HEK293 (cell line): ENCODE measurements around the gene ABR.
A peak's percentile ranks its signal among the peaks of the same experiment; 100 is the strongest.

ENCODE experiments used
- CTCF ChIA-PET: fragments of 350-600 bp; formaldehyde crosslinking; extraction: SDS; loops from one replicate; lab custom pipeline; 2021; ENCODE audit warnings: antibody characterized with exemption; lab: Yijun Ruan, JAX
- POLR2A ChIA-PET: fragments of 300-600 bp; formaldehyde crosslinking; extraction: SDS; loops from one replicate; lab custom pipeline; 2020; ENCODE audit warnings: antibody characterized with exemption, inconsistent platforms; lab: Yijun Ruan, JAX
- H3K27ac ChIP-seq: fragments of 200-500 bp; sonication (Bioruptor generic); 2 replicates; pipeline ENCODE4 v1.5.1; 2014; ENCODE audit warnings: low read depth, low read length, control low read depth, inconsistent platforms; ENCODE audit errors: extremely low read depth
- H3K36me3 ChIP-seq, 2 experiments: fragments of 200-500 bp in 1 of 2; sonication (Bioruptor generic) in 1 of 2; 1 replicate in 1 of 2; 2 replicates in 1 of 2; pipeline ENCODE4 v1.5.1; 2014 to 2017; ENCODE audit warnings: inconsistent platforms in 2 of 2, low read length in 2 of 2; ENCODE audit not compliant: control insufficient read depth in 2 of 2, insufficient read depth in 1 of 2
- H3K4me1 ChIP-seq: fragments of 200-500 bp; sonication (Bioruptor generic); 2 replicates; pipeline ENCODE4 v1.5.1; 2014; ENCODE audit warnings: mild to moderate bottlenecking, low read length, inconsistent platforms; ENCODE audit not compliant: control insufficient read depth, insufficient read depth
- H3K4me3 ChIP-seq: 2 replicates; pipeline ENCODE4 v1.5.1; 2011; ENCODE audit warnings: low read depth, mild to moderate bottlenecking, control low read depth, low read length, moderate library complexity
- H3K9me3 ChIP-seq: fragments of 200-500 bp; sonication (Bioruptor generic); 2 replicates; pipeline ENCODE4 v1.5.1; 2014; ENCODE audit warnings: low read depth, low read length, inconsistent platforms; ENCODE audit not compliant: control insufficient read depth, insufficient read depth
- GLIS1 ChIP-seq: fragments of 450-650 bp; formaldehyde crosslinking; IDR thresholded peaks from 2 replicates; pipeline ENCODE4 v1.5.1; 2016; ENCODE audit warnings: missing biosample characterization, missing genetic modification characterization
- GLIS2 ChIP-seq: fragments of 450-650 bp; formaldehyde crosslinking; IDR thresholded peaks from 2 replicates; pipeline ENCODE4 v1.5.1; 2016; ENCODE audit warnings: missing biosample characterization, missing genetic modification characterization
- PBX3 ChIP-seq: sonication (generic); formaldehyde crosslinking; IDR thresholded peaks from 2 replicates; pipeline ENCODE4 v1.8.1; 2022; ENCODE audit warnings: mild to moderate bottlenecking, moderate library complexity, missing genetic modification reagents
- ZNF239 ChIP-seq: fragments of 450-650 bp; formaldehyde crosslinking; IDR thresholded peaks from 2 replicates; pipeline ENCODE4 v1.5.1; 2016; ENCODE audit warnings: missing biosample characterization, missing genetic modification characterization
- ZNF24 ChIP-seq: fragments of 450-650 bp; formaldehyde crosslinking; IDR thresholded peaks from 2 replicates; pipeline ENCODE4 v1.5.1; 2016; ENCODE audit warnings: missing biosample characterization, missing genetic modification characterization
- ZNF394 ChIP-seq: fragments of 450-650 bp; formaldehyde crosslinking; IDR thresholded peaks from 2 replicates; pipeline ENCODE4 v1.5.1; 2016; ENCODE audit warnings: missing biosample characterization, missing genetic modification characterization, mild to moderate bottlenecking, moderate library complexity, borderline replicate concordance
- ZNF707 ChIP-seq: fragments of 450-650 bp; formaldehyde crosslinking; IDR thresholded peaks from 2 replicates; pipeline ENCODE4 v1.5.1; 2016; ENCODE audit warnings: missing biosample characterization, missing genetic modification characterization
- ZSCAN18 ChIP-seq: fragments of 450-650 bp; formaldehyde crosslinking; IDR thresholded peaks from 2 replicates; pipeline ENCODE4 v1.5.1; 2016; ENCODE audit warnings: missing biosample characterization, missing genetic modification characterization
- TF ChIP-seq, protein P1 (sequence below): fragments of 450-650 bp; formaldehyde crosslinking; IDR thresholded peaks from 2 replicates; pipeline ENCODE4 v1.5.1; 2016; ENCODE audit warnings: missing biosample characterization, missing genetic modification characterization
- TF ChIP-seq, protein P2 (sequence below): fragments of 450-650 bp; formaldehyde crosslinking; IDR thresholded peaks from 2 replicates; pipeline ENCODE4 v1.5.1; 2017; ENCODE audit warnings: missing biosample characterization, missing genetic modification characterization
- TF ChIP-seq, protein P3 (sequence below): fragments of 450-650 bp; formaldehyde crosslinking; IDR thresholded peaks from 2 replicates; pipeline ENCODE4 v1.5.1; 2016; ENCODE audit warnings: missing biosample characterization, missing genetic modification characterization, low read depth

Gene ABR

GRCh38 chr17:1107777-1108477 lies 71.9 kb downstream of the ABR start (continued):
- TF ChIP-seq, protein P1, sequence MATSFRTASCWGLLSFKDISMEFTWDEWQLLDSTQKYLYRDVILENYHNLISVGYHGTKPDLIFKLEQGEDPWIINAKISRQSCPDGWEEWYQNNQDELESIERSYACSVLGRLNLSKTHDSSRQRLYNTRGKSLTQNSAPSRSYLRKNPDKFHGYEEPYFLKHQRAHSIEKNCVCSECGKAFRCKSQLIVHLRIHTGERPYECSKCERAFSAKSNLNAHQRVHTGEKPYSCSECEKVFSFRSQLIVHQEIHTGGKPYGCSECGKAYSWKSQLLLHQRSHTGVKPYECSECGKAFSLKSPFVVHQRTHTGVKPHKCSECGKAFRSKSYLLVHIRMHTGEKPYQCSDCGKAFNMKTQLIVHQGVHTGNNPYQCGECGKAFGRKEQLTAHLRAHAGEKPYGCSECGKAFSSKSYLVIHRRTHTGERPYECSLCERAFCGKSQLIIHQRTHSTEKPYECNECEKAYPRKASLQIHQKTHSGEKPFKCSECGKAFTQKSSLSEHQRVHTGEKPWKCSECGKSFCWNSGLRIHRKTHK (tag by site-specific recombination): no peak
- TF ChIP-seq, all 188 proteins: peak for 7

GRCh38 chr17:1107083-1107776 lies 72.6 kb downstream of the ABR start:
- H3K36me3 ChIP-seq: peaks cover 0 to 14% of the 10 kb centered on the region in 2 experiments; a peak in 1 of 3 replicates
- POLR2A ChIA-PET: no interaction called here
- H3K27ac ChIP-seq: 0 out of 2 replicates have a peak overlapping the region, but pooled peaks have one; percentile 16
- no peaks in the 10 kb centered on the region for H3K9me3 ChIP-seq
- H3K4me1 ChIP-seq: peaks cover 33% of the 10 kb centered on the region
- CTCF ChIA-PET: interaction anchor here (1.3 kb wide), 2 partner anchors 51 to 80 kb away, joined by 4 to 7 read pairs; no protein-coding TSS in a partner anchor
- H3K4me3 ChIP-seq: no peak overlapping the region
- no peak for TF ChIP-seq ZNF394 (tag by site-specific recombination)
- no peak for TF ChIP-seq ZNF24 (tag by site-specific recombination)
- TF ChIP-seq GLIS1: peak; percentile 89
- TF ChIP-seq ZSCAN18 (tag by site-specific recombination): no peak
- TF ChIP-seq, protein P2, sequence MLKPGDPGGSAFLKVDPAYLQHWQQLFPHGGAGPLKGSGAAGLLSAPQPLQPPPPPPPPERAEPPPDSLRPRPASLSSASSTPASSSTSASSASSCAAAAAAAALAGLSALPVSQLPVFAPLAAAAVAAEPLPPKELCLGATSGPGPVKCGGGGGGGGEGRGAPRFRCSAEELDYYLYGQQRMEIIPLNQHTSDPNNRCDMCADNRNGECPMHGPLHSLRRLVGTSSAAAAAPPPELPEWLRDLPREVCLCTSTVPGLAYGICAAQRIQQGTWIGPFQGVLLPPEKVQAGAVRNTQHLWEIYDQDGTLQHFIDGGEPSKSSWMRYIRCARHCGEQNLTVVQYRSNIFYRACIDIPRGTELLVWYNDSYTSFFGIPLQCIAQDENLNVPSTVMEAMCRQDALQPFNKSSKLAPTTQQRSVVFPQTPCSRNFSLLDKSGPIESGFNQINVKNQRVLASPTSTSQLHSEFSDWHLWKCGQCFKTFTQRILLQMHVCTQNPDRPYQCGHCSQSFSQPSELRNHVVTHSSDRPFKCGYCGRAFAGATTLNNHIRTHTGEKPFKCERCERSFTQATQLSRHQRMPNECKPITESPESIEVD (tag by site-specific recombination): no peak
- TF ChIP-seq, protein P3, sequence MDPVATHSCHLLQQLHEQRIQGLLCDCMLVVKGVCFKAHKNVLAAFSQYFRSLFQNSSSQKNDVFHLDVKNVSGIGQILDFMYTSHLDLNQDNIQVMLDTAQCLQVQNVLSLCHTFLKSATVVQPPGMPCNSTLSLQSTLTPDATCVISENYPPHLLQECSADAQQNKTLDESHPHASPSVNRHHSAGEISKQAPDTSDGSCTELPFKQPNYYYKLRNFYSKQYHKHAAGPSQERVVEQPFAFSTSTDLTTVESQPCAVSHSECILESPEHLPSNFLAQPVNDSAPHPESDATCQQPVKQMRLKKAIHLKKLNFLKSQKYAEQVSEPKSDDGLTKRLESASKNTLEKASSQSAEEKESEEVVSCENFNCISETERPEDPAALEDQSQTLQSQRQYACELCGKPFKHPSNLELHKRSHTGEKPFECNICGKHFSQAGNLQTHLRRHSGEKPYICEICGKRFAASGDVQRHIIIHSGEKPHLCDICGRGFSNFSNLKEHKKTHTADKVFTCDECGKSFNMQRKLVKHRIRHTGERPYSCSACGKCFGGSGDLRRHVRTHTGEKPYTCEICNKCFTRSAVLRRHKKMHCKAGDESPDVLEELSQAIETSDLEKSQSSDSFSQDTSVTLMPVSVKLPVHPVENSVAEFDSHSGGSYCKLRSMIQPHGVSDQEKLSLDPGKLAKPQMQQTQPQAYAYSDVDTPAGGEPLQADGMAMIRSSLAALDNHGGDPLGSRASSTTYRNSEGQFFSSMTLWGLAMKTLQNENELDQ (tag by site-specific recombination): no peak
- peak; percentile 58 for TF ChIP-seq GLIS2 (tag by site-specific recombination)

DNA sequence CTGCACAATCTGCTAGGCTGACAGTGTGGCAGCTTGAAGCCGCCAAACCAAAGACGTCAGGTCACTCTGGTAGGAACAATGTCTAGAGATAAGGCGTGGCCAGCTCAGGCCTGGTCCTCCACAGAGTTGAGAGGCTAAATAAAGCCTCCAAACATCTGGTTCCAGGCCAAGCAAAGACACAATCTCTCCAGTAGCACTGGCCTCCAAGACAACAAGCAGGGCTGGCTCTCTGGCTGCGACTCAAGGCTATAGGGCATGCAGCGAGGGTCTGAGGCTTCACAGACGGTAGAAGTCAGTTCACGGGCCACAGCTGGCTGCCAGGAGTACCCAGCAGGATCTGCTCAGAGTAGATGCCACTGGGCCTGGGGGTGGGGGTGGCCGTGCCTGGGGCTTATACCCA lies 75.6 kb downstream of the ABR start:
- CTCF ChIA-PET: interaction anchor here (1.5 kb wide), 1 partner anchor 11 kb away, joined by 6 read pairs; no protein-coding TSS in a partner anchor
- H3K9me3 ChIP-seq: no peaks in the 10 kb centered on the region
- no peak overlapping the region for H3K27ac ChIP-seq
- H3K36me3 ChIP-seq: peaks cover under 1 to 27% of the 10 kb centered on the region in 2 experiments; a peak in 2 of 3 replicates
- H3K4me3 ChIP-seq: no peak overlapping the region
- POLR2A ChIA-PET: no interaction called here
- peaks cover 6% of the 10 kb centered on the region for H3K4me1 ChIP-seq
- no peak for TF ChIP-seq PBX3
- no peak for TF ChIP-seq ZNF239 (tag by site-specific recombination)
- TF ChIP-seq ZNF707 (tag by site-specific recombination): no peak
